ENCODE measurements around the gene DMRTC2. TPM values are rescaled to one million over a fixed set of nuclear protein-coding genes. Genes with fewer than 3 reads are reported as not detected.

The DMRTC2 gene
- total and polyA plus RNA-seq, 2 donors (not counting 1 experiment from before 2014, with no cell fraction given) = not detected

DNA sequence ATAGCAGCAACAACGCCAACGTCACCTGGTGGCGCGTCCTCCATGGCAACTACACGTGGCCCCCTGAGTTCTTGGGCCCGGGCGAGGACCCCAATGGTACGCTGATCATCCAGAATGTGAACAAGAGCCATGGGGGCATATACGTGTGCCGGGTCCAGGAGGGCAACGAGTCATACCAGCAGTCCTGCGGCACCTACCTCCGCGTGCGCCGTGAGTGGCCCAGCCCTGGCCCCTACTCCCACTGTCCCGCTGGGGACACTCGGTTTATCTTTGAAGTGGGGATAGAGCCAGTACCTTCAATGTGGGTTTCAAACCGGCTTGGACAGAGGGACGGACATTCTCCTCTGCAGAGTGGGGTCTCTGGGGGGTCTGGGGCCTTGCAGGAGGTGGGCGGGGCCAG, 34.2 kb downstream of the DMRTC2 start:
- Mint-ChIP-seq H3K27me3 (no peaks in the 10 kb centered on the region), H3K27ac (peak overlapping the region; percentile 99), H3K4me1 (peaks cover 68% of the 10 kb centered on the region), H3K9me3 (ENCODE audit: insufficient read depth) (no peaks in the 10 kb centered on the region), H3K4me3 (peak overlapping the region; percentile 97)
- intact Hi-C loops (cut with micrococcal nuclease) = loop anchor here (10.0 kb wide), 1 partner anchor 614 kb away; the partner anchor contains the start of gene HNRNPUL1
- Histone ChIP-seq H3K36me3 (replicated peaks in 1 of 2; ENCODE audit: control extremely low read depth in 1 of 2, control insufficient read depth in 1 of 2, extremely low read depth in 1 of 2, insufficient read depth in 2 of 2, low read length in 1 of 2) (peaks cover 0 to 40% of the 10 kb centered on the region in 2 experiments), H3K27ac (ENCODE audit: low read length in 2 of 2) (peak overlapping the region; percentile 96 to 98), H2AFZ (ENCODE audit: insufficient read depth, low read depth, low read length, poor library complexity, severe bottlenecking) (no peak overlapping the region), H3K9me3 (ENCODE audit: control extremely low read depth in 1 of 3, control insufficient read depth in 2 of 3, insufficient read depth in 1 of 3, low read length in 2 of 3) (no peaks in the 10 kb centered on the region), H3K79me2 (ENCODE audit: control insufficient read depth, insufficient read depth, low read length) (peaks cover 76% of the 10 kb centered on the region), H3K4me1 (ENCODE audit: control insufficient read depth in 2 of 2, insufficient read depth in 2 of 2, low read length in 2 of 2) (peaks cover 58 to 77% of the 10 kb centered on the region in 2 donors), H3K4me3 (ENCODE audit: control extremely low read depth in 1 of 5, extremely low read depth in 1 of 5, insufficient read depth in 1 of 5, low read depth in 2 of 5, low read length in 4 of 5) (peak overlapping the region; percentile 32 to 100 (median 94)), H3K27me3 (replicated peaks in 1 of 4; ENCODE audit: control extremely low read depth in 1 of 4, control insufficient read depth in 3 of 4, insufficient read depth in 4 of 4, low read length in 3 of 4) (no peaks in the 10 kb centered on the region), H3K4me2 (replicated peaks; ENCODE audit: low read depth, low read length, poor library complexity, severe bottlenecking) (peak overlapping the region; percentile 84), H4K20me1 (ENCODE audit: control insufficient read depth, insufficient read depth, low read length, poor library complexity, severe bottlenecking) (peaks cover 57% of the 10 kb centered on the region), H3K9ac (ENCODE audit: low read length) (peak overlapping the region; percentile 92)
- POLR2A ChIA-PET = interaction anchor here (4.1 to 6.6 kb wide), 2 partner anchors 9 to 19 kb away, joined by 44 to 92 read pairs; partner anchors contain the start of gene RPS19
- ATAC-seq (ENCODE audit: low read depth) (no peak), DNase-seq (no peak)
- CTCF ChIA-PET = no interaction called here
- no peak for TF ChIP-seq EZH2 (IDR thresholded peaks at IDR 0.05; ENCODE audit: borderline replicate concordance, insufficient read depth, low read depth, low read length, poor library complexity, severe bottlenecking)
- TF ChIP-seq, protein P1, sequence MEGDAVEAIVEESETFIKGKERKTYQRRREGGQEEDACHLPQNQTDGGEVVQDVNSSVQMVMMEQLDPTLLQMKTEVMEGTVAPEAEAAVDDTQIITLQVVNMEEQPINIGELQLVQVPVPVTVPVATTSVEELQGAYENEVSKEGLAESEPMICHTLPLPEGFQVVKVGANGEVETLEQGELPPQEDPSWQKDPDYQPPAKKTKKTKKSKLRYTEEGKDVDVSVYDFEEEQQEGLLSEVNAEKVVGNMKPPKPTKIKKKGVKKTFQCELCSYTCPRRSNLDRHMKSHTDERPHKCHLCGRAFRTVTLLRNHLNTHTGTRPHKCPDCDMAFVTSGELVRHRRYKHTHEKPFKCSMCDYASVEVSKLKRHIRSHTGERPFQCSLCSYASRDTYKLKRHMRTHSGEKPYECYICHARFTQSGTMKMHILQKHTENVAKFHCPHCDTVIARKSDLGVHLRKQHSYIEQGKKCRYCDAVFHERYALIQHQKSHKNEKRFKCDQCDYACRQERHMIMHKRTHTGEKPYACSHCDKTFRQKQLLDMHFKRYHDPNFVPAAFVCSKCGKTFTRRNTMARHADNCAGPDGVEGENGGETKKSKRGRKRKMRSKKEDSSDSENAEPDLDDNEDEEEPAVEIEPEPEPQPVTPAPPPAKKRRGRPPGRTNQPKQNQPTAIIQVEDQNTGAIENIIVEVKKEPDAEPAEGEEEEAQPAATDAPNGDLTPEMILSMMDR (IDR thresholded peaks at IDR 0.05) = no peak
- WGBS (ENCODE audit: insufficient coverage) = 81% methylated on average over 20 of the region's 21 CpGs

GRCh38 chr19:41879670-41880328, 35.0 kb downstream of the DMRTC2 start:
- peak overlapping the region; percentile 97 for H3K4me3 Mint-ChIP-seq
- H3K4me2 ChIP-seq (replicated peaks; ENCODE audit: low read depth, low read length, poor library complexity, severe bottlenecking) = peak overlapping the region; percentile 84

More at GRCh38 chr19:41879670-41880328, 35.0 kb downstream of the DMRTC2 start:
- Mint-ChIP-seq H3K9me3 (ENCODE audit: insufficient read depth) (no peaks in the 10 kb centered on the region), H3K4me1 (peaks cover 70% of the 10 kb centered on the region), H3K27me3 (no peaks in the 10 kb centered on the region), H3K27ac (peak overlapping the region; percentile 99)
- intact Hi-C loops (cut with micrococcal nuclease) = loop anchor here (5.0 to 10.0 kb wide), 2 partner anchors 198 to 615 kb away; partner anchors contain the start of genes HNRNPUL1 and ZNF574
- no peaks in the 10 kb centered on the region for H3K27me3 ChIP-seq (replicated peaks in 1 of 4; ENCODE audit: control extremely low read depth in 1 of 4, control insufficient read depth in 3 of 4, insufficient read depth in 4 of 4, low read length in 3 of 4)
- DNase-seq (no peak), ATAC-seq (ENCODE audit: low read depth) (no peak)
- H3K36me3 ChIP-seq (replicated peaks in 1 of 2; ENCODE audit: control extremely low read depth in 1 of 2, control insufficient read depth in 1 of 2, extremely low read depth in 1 of 2, insufficient read depth in 2 of 2, low read length in 1 of 2) = peaks cover 0 to 40% of the 10 kb centered on the region in 2 experiments
- TF ChIP-seq, protein P1 (IDR thresholded peaks at IDR 0.05) = no peak
- no peak for TF ChIP-seq EZH2 (IDR thresholded peaks at IDR 0.05; ENCODE audit: borderline replicate concordance, insufficient read depth, low read depth, low read length, poor library complexity, severe bottlenecking)
- POLR2A ChIA-PET = no interaction called here
- peak overlapping the region; percentile 13 to 100 (median 94) for H3K4me3 ChIP-seq (ENCODE audit: control extremely low read depth in 1 of 5, extremely low read depth in 1 of 5, insufficient read depth in 1 of 5, low read depth in 2 of 5, low read length in 4 of 5)
- H3K79me2 ChIP-seq (ENCODE audit: control insufficient read depth, insufficient read depth, low read length) = peaks cover 76% of the 10 kb centered on the region
- peaks cover 62% of the 10 kb centered on the region for H4K20me1 ChIP-seq (ENCODE audit: control insufficient read depth, insufficient read depth, low read length, poor library complexity, severe bottlenecking)
- H3K9me3 ChIP-seq (ENCODE audit: control extremely low read depth in 1 of 3, control insufficient read depth in 2 of 3, insufficient read depth in 1 of 3, low read length in 2 of 3) = no peaks in the 10 kb centered on the region
- CTCF ChIA-PET = interaction anchor here (1.2 to 2.8 kb wide), 3 partner anchors 8 to 70 kb away, joined by 3 to 8 read pairs (median 5); no protein-coding TSS in a partner anchor
- H2AFZ ChIP-seq (ENCODE audit: insufficient read depth, low read depth, low read length, poor library complexity, severe bottlenecking) = no peak overlapping the region
- peaks cover 55 to 75% of the 10 kb centered on the region in 2 donors for H3K4me1 ChIP-seq (ENCODE audit: control insufficient read depth in 2 of 2, insufficient read depth in 2 of 2, low read length in 2 of 2)
- H3K27ac ChIP-seq (ENCODE audit: low read length in 2 of 2) = peak overlapping the region; percentile 96 to 98
- peak overlapping the region; percentile 92 for H3K9ac ChIP-seq (ENCODE audit: low read length)
- WGBS (ENCODE audit: insufficient coverage) = 72% methylated on average over 5 of the region's 7 CpGs
